ENCODE data around the gene PLAC8L1. TPM values are rescaled to one million over a fixed set of nuclear protein-coding genes. Genes with fewer than 3 reads are reported as not detected.

The PLAC8L1 gene
- total and polyA plus RNA-seq, 2 of the 8 experiments (the other 6 are each of a cell fraction or from before 2014, with no cell fraction given): 0.42 TPM; not detected in 1

- TF ChIP-seq CHD7 (IDR thresholded peaks at IDR 0.05; ENCODE audit: insufficient replicate concordance, low read length) (peak; percentile 20), BCL11A (IDR thresholded peaks at IDR 0.05; ENCODE audit: low read depth in 2 of 2, low read length in 2 of 2) (peak in 1 of 2 experiments; percentile 65), SP4 (IDR thresholded peaks at IDR 0.05; ENCODE audit: low read length) (no peak), NRF1 (IDR thresholded peaks at IDR 0.05; ENCODE audit: low read depth, low read length) (no peak)
These were observed 32.0 kb downstream of the PLAC8L1 start (continued) for GRCh38 chr5:146073239-146073900.

Measured in H1 (cell line).